Stimulated activated CD4-positive, alpha-beta T cell treated with anti-CD3 and anti-CD28 coated beads, TNF-alpha, amount 100 ng/mL, for 48 hours (primary cell): ENCODE data around the gene FNDC8.
"Not testable (repeated sequence)": the region's sequence is repeated elsewhere in the genome, so short reads cannot be mapped to it uniquely, and the experiment has no call there.

ENCODE experiments used
- DNase-seq, 3 donors: peaks; one replicate each; pipeline ENCODE4 v3.0.0-alpha.2; 2020; ENCODE audit warnings: low read depth in 3 of 3

FNDC8 gene

DNA sequence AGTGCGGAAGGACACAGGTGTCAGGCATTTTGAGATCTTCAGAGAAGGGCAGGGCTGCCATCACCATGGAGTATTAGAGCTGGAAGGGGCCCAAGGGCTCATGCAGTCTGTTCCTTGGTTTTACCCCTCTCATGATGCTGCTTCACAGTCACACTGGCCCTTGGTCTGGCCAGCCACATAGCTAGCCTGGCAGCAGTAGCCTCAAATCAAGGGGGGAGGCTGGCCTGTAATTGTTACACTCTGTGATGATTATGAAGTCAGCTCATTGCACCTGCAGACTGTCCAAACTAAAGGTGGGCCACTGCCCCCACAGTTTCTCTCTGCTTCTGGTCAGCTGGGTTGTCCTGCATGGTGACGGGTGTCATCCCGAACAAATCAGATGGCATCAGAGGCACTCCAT is at the start of gene FNDC8:
Gene FNDC8, plus strand, starts transcription at position 301 of the 400 bp plus-strand sequence. Its CDS starts 79 bp downstream, at position 380.
- DNase-seq, result no peak

- no peak for DNase-seq
These were observed 48.1 kb upstream of the FNDC8 start for GRCh38 chr17:35073183-35073790.

GRCh38 chr17:35073991-35074627 is 47.3 kb upstream of the FNDC8 start:
- no peak for DNase-seq

GRCh38 chr17:35074711-35075707 is 46.4 kb upstream of the FNDC8 start:
- no peak for DNase-seq

GRCh38 chr17:35076874-35077273 is 44.5 kb upstream of the FNDC8 start:
- no peak for DNase-seq

DNA sequence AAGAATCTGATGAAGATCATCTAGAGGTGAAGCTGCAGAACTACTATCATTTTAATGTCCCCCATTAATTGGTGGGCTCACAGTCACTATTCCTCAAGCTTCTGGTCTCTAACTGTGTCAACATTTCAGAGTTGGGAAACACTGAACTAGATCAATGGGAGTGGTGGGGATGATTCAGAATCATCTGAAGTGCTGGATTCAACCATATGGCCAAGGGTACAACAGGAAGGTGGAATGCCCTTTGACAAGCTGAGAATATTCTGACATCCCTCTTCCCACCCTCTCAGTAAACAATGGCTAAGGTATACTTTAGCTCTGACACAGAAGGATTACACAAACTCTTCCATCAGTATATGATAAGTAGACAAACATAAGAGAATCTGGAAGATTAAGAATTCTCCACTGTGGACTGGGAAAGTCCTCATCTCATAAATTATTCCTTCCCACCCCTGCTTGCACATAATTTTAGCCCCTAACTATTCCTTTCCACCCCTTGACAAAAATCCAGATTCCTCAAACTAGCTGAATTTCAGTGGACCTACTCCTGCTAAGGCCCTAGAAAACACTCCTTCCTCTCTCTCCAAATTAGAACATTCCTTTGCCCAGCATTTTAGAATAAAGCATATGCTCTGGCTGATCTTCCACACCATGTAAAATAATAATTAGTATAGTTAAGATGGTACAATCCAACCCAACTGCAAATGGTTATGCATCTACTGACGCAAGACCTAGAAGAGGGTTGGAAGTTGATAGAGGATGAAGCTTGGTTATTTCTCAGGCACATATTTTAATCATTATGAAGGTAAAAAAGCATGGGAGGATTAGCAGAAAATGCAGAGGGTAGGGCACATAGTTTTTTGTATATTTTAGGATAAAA is 41.6 kb upstream of the FNDC8 start:
- DNase-seq, result no peak

DNA sequence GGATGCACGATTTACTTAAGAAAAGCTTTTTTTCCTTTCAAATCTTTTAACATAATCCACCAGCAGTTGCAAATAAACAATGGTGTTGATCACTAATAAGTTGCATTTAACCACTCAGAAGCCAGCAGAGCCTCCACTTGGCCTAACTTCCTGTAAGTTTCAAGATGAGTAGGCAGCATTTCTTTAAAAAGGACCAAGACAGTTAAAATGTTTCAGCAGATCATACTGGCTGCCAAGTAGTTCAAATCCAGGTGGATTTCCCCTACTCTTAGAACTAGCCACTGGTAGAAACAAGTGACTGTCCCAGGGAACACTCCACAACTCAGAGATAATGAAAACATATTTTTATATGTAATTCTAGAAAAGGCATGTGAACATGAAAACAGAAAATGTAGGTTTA is 40.9 kb upstream of the FNDC8 start:
- DNase-seq, result no peak

DNA sequence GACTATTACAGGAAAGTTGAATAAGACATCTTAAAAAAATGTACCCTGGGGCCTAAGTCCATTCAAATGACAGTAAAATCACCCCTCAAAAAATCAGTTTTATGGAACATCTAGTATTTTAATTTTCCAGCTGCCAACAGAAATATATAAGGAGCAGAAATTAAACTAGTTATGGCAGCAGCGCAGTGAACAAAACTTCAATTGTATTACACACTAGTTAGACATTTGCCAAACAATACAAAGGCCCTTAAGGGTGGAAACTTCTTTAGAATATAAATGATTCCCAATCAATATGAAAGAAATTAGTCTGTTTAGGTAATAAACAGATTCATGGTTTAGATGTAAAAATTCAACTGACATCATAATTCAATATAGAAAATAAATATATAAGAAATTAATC is 39.8 kb upstream of the FNDC8 start:
- no peak for DNase-seq

GRCh38 chr17:35082073-35082657 is 39.2 kb upstream of the FNDC8 start:
- no peak for DNase-seq

- no peak for DNase-seq
These were observed 38.3 kb upstream of the FNDC8 start for GRCh38 chr17:35083071-35083470.

- no peak for DNase-seq
These were observed 36.4 kb upstream of the FNDC8 start for GRCh38 chr17:35084987-35085386.

- no peak for DNase-seq
These were observed 35.3 kb upstream of the FNDC8 start for GRCh38 chr17:35086164-35086563.

- DNase-seq, result no peak
These were observed 34.4 kb upstream of the FNDC8 start for GRCh38 chr17:35086931-35087573.

GRCh38 chr17:35087731-35088355 is 33.6 kb upstream of the FNDC8 start:
- no peak for DNase-seq

DNA sequence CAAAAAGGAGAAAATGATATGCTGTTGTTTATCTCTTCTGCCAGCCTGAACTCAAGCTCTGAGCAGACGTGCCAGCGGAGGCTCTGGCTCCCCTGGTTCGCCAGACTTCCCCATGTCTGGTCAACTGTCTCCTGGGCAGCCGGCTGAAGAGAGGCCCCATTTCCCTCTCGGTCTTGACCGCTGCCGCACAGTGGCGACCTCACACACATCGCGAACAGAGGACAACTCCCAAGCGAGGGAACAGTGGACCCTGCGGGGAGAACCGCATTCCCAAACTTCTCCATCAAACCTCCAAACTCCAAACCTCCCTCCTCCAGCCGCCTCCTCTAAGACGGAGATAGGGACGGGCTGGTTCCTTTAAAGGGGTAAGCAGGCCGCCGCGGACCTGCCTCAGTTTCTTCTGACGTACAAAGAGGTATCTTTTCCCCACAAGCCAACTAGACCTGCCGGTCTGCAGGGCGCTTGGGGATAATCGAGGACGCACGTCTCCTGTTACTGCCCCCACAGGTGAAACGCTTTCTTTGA is 33.0 kb upstream of the FNDC8 start:
- DNase-seq, result no peak

- DNase-seq, result peak; percentile 77 to 86 (median 81)
These were observed 32.4 kb upstream of the FNDC8 start for GRCh38 chr17:35088881-35089585.

DNA sequence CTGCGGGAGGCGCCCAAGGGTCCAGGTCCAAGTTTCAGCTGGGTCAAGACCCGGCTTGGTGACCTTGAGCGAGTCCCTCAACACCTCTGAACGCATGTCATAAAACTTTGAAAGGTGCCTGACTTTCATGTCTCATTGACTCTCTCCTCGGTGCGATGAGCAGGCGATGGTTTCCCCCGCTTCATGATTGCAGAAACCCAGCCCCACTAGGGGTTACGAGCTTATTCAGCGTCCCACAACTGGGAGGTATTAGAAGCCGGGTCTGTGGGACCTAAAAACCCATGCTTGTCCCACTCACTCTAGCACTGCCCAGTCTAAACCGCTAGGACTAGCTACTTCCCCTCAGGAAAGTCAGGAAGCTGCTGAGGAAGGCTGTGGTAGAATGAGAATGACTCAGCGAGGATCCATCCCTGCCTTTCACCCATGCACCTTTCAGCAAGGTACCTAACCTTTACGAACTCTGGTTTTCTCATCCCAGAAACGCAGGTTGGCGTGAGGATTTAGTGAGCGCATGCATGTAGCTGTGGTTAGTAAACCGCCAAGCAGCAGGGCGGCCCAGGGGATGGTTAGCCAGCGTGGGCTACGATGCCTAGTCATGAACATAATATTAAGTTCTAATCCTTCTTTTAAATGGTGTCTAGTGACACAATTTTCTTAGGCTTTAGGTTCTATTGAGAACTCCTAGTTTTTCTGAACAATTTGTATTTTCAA is 31.7 kb upstream of the FNDC8 start:
- DNase-seq, result peak in 2 of 3 donors; percentile 27 to 40

DNA sequence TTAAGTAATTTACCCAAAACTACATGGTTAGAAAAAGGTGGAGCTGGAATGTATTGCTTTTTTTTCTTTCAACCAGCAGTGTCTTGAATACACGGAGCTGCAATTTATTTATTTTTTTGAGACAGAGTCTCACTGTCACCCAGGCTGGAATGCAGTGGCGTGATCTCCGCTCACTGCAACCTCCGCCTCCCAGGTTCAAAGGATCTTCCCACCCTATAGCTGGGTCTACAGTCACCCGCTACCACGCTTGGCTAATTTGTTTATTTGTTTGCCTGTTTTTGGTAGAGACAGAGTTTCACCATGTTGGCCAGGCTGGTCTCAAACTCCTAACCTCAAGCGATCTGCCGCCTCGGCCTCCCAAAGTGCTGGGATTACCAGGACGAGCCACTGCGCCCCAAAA is 30.7 kb upstream of the FNDC8 start:
- DNase-seq, result not testable (repeated sequence)

DNA sequence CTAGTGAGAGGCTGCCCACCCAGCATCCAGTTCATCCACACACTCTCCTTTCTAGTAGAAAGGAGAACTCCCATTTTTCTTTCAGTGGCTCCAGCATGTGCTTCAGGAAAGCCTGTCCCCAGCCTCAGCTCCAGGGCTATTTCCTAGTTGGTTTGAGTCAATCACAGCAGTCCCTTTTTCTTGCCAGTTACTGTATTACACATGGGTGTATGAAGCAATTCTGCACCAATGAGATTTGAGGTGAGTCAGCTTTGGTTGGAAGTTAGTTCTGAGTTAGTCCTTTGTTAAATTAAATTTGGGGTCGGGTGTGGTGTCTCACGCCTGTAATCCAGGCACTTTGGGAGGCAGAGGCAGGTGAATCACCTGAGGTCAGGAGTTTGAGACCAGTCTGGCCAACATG is 26.5 kb upstream of the FNDC8 start:
- DNase-seq, result no peak
